Chondrocyte (in vitro differentiated cells): Measurements from ENCODE around the gene GP1BB. TPM values are rescaled to one million over a fixed set of nuclear protein-coding genes. Genes with fewer than 3 reads are reported as not detected.

Source experiments
- DNase-seq: peaks from one replicate; pipeline ENCODE4 v3.0.0; 2021; ENCODE audit warnings: mixed read lengths, low spot score
- H3K27ac Mint-ChIP-seq: one replicate; pipeline ENCODE4 v1.8.0; 2021; ENCODE audit warnings: mild to moderate bottlenecking, moderate library complexity, mixed read lengths; ENCODE audit not compliant: unreplicated experiment
- H3K27me3 Mint-ChIP-seq: 2 replicates; pipeline ENCODE4 v1.8.0; 2021; ENCODE audit warnings: low read depth, mixed read lengths
- H3K36me3 Mint-ChIP-seq: 2 replicates; pipeline ENCODE4 v1.8.0; 2021; ENCODE audit warnings: low read depth, mixed read lengths
- H3K4me1 Mint-ChIP-seq: 2 replicates; pipeline ENCODE4 v1.8.0; 2021; ENCODE audit warnings: low read depth, mild to moderate bottlenecking, mixed read lengths
- H3K4me3 Mint-ChIP-seq: one replicate; pipeline ENCODE4 v1.8.0; 2021; ENCODE audit warnings: mild to moderate bottlenecking, moderate library complexity, mixed read lengths; ENCODE audit not compliant: unreplicated experiment
- H3K9me3 Mint-ChIP-seq: 2 replicates; pipeline ENCODE4 v1.8.0; 2021; ENCODE audit warnings: low read depth, mixed read lengths
- total RNA-seq: library from RNA; stranded (reverse); gene quantifications from 3 replicates; pipeline ENCODE4 v1.2.1, GENCODE V29; 2021
- TF ChIP-seq, protein P1 (sequence below): fragments of 200-600 bp; sonication (generic); IDR thresholded peaks from 2 replicates; pipeline ENCODE4 v1.5.0; 2021; ENCODE audit warnings: antibody characterized with exemption, mild to moderate bottlenecking, moderate library complexity

The GP1BB gene
- total RNA-seq, 1 donor from 2014 or later = 56.0 TPM

DNA sequence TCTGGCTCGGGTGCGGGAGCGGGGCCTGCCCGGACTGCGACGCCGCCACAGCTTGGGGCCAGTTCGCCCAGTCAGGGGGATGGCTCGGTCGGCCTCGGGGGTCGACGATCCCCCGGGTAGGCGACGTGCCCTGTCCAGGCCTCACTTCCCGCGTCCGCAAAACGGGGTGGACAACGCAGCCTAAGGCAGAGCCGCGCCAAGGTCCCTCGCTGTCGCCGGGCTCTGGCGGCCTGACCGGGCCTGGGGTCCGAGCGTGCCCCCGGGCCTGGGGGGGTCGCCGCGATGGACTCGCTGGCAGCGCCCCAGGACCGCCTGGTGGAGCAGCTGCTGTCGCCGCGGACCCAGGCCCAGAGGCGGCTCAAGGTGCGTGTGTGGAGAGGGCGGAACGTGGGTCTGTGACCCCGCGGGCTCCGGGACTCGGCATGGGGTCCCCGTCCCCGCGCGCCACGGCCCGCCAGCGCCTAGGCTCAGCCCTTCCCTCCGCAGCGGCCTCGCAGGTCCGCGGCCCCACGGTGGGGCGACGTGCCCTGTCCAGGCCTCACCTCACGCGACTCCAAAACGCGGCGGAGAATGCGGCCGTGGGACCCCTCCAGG is 4.8 kb upstream of the GP1BB start:
- peaks cover 24% of the 10 kb centered on the region for H3K36me3 Mint-ChIP-seq
- TF ChIP-seq, protein P1, sequence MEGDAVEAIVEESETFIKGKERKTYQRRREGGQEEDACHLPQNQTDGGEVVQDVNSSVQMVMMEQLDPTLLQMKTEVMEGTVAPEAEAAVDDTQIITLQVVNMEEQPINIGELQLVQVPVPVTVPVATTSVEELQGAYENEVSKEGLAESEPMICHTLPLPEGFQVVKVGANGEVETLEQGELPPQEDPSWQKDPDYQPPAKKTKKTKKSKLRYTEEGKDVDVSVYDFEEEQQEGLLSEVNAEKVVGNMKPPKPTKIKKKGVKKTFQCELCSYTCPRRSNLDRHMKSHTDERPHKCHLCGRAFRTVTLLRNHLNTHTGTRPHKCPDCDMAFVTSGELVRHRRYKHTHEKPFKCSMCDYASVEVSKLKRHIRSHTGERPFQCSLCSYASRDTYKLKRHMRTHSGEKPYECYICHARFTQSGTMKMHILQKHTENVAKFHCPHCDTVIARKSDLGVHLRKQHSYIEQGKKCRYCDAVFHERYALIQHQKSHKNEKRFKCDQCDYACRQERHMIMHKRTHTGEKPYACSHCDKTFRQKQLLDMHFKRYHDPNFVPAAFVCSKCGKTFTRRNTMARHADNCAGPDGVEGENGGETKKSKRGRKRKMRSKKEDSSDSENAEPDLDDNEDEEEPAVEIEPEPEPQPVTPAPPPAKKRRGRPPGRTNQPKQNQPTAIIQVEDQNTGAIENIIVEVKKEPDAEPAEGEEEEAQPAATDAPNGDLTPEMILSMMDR = no peak
- peak overlapping the region; percentile 58 for H3K4me3 Mint-ChIP-seq
- H3K27ac Mint-ChIP-seq = no peak overlapping the region
- no peak for DNase-seq
- no peaks in the 10 kb centered on the region for H3K9me3 Mint-ChIP-seq
- no peaks in the 10 kb centered on the region for H3K27me3 Mint-ChIP-seq
- peaks cover 54% of the 10 kb centered on the region for H3K4me1 Mint-ChIP-seq

DNA sequence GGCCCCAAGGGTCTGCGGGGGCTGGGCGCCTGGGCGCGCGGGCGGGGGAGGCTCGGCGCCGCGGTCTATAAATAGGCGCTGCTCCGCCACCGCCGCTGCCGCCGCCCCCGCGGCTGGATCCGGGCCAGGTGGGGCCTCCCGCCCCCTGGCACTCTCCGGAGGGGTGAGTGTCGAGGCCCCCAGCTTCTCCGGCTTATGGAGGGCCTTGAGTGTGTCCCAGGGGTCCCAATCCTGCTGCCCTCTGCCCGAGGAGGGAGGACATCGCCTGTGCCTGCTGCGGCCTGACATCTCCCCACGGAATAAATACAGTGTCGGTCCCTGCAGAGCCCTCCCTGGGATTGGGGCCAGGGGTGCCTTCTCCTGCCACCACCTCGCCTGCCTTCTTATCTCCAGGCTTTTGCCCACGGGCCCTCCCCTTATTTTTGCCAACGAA is 4.3 kb upstream of the GP1BB start:
- Mint-ChIP-seq H3K4me1 (peaks cover 51% of the 10 kb centered on the region), H3K36me3 (peaks cover 24% of the 10 kb centered on the region), H3K27ac (no peak overlapping the region), H3K9me3 (no peaks in the 10 kb centered on the region), H3K27me3 (no peaks in the 10 kb centered on the region), H3K4me3 (peak overlapping the region; percentile 71)
- TF ChIP-seq, protein P1 = no peak
- DNase-seq = no peak

DNA sequence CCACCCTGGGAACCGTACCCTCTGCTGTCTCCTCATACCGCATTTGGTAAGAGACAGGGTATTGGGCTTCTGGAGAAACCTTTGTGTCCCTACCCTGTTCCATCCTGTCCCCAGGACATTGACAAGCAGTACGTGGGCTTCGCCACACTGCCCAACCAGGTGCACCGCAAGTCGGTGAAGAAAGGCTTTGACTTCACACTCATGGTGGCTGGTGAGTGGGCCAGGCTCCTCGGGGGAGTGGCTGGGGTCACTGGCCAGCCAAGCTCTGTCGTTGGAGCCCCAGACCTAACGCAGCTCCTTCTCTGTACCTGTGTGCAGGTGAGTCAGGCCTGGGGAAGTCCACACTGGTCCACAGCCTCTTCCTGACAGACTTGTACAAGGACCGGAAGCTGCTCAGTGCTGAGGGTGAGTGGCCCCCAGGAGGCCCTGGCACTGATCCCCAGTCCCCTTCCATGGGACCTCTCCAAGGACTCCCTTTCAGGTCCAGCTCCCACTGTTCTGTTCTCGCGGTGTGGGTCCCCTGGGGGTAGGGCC is 3.8 kb upstream of the GP1BB start:
- peaks cover 25% of the 10 kb centered on the region for H3K36me3 Mint-ChIP-seq
- TF ChIP-seq, protein P1 = no peak
- peaks cover 51% of the 10 kb centered on the region for H3K4me1 Mint-ChIP-seq
- H3K4me3 Mint-ChIP-seq = peak overlapping the region; percentile 71
- no peak for DNase-seq
- no peak overlapping the region for H3K27ac Mint-ChIP-seq
- no peaks in the 10 kb centered on the region for H3K9me3 Mint-ChIP-seq
- H3K27me3 Mint-ChIP-seq = no peaks in the 10 kb centered on the region

GRCh38 chr22:19720150-19720827 is 3.0 kb upstream of the GP1BB start:
- peak overlapping the region; percentile 71 for H3K4me3 Mint-ChIP-seq
- H3K4me1 Mint-ChIP-seq = peaks cover 51% of the 10 kb centered on the region
- TF ChIP-seq, protein P1 = no peak
- no peak overlapping the region for H3K27ac Mint-ChIP-seq
- H3K27me3 Mint-ChIP-seq = no peaks in the 10 kb centered on the region
- DNase-seq = no peak
- H3K36me3 Mint-ChIP-seq = peaks cover 28% of the 10 kb centered on the region
- H3K9me3 Mint-ChIP-seq = no peaks in the 10 kb centered on the region

GRCh38 chr22:19720999-19721329 is 2.4 kb upstream of the GP1BB start:
- Mint-ChIP-seq H3K27ac (no peak overlapping the region), H3K4me3 (no peak overlapping the region), H3K36me3 (peaks cover 28% of the 10 kb centered on the region), H3K4me1 (peaks cover 44% of the 10 kb centered on the region), H3K27me3 (no peaks in the 10 kb centered on the region), H3K9me3 (no peaks in the 10 kb centered on the region)
- TF ChIP-seq, protein P1 = no peak
- DNase-seq = no peak
